Measurements from ENCODE around the gene TPMT. TPM values are rescaled to one million over a fixed set of nuclear protein-coding genes. Genes with fewer than 3 reads are reported as not detected.

Gene TPMT
- total RNA-seq, 1 experiment from 2014 or later = 10.5 TPM

DNA sequence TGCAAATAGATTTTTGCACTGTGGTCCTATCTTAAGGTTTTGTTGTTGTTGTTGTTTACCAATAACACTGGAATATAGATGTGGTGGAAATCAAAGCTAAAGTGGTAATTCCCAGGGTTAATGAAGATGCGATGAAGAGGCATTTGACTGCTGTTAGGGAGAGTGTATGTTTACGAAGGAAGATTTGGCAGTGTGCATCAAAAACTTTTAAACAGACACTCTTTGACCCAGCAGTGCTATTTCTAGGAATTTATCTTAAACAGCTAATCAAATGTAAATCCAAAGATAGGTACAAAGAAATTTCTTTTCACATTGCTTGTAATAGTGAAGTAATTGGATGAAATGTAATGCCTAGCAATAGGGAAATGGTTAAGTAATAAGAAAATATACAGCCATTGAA, 34.3 kb upstream of the TPMT start:
- no peaks in the 10 kb centered on the region for H3K9me3 ChIP-seq (ENCODE audit: insufficient read depth, low read depth)
- no peak for TF ChIP-seq EZH2 (IDR thresholded peaks at IDR 0.05; ENCODE audit: low read depth)
- TF ChIP-seq, protein P1, sequence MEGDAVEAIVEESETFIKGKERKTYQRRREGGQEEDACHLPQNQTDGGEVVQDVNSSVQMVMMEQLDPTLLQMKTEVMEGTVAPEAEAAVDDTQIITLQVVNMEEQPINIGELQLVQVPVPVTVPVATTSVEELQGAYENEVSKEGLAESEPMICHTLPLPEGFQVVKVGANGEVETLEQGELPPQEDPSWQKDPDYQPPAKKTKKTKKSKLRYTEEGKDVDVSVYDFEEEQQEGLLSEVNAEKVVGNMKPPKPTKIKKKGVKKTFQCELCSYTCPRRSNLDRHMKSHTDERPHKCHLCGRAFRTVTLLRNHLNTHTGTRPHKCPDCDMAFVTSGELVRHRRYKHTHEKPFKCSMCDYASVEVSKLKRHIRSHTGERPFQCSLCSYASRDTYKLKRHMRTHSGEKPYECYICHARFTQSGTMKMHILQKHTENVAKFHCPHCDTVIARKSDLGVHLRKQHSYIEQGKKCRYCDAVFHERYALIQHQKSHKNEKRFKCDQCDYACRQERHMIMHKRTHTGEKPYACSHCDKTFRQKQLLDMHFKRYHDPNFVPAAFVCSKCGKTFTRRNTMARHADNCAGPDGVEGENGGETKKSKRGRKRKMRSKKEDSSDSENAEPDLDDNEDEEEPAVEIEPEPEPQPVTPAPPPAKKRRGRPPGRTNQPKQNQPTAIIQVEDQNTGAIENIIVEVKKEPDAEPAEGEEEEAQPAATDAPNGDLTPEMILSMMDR (conservative IDR thresholded peaks at IDR 0.05) = no peak
- H3K4me3 ChIP-seq = no peak overlapping the region
- ChIA-PET CTCF (no interaction called here), POLR2A (ENCODE audit: unreplicated experiment) (no interaction called here)
- no peaks in the 10 kb centered on the region for H3K36me3 ChIP-seq (ENCODE audit: low read depth)
- peaks cover 12% of the 10 kb centered on the region; the same call in 1 of the 2 replicates for H3F3A ChIP-seq (ENCODE audit: insufficient read depth, low read depth)
- no peaks in the 10 kb centered on the region for H3K79me2 ChIP-seq (ENCODE audit: low read depth)
- no peak overlapping the region for H3K27ac ChIP-seq
- peaks cover 23% of the 10 kb centered on the region for H3K4me1 ChIP-seq (replicated peaks; ENCODE audit: insufficient read depth)
- H4K20me1 ChIP-seq (ENCODE audit: insufficient read depth) = no peaks in the 10 kb centered on the region
- DNase-seq = no peak
- intact Hi-C loops (cut with micrococcal nuclease; ENCODE audit: unreplicated experiment) = no loop called here
- H3K27me3 ChIP-seq (ENCODE audit: insufficient read depth, low read depth) = no peaks in the 10 kb centered on the region
- H2AFZ ChIP-seq = no peak overlapping the region
- no peaks in the 10 kb centered on the region for H3K9me2 ChIP-seq (ENCODE audit: insufficient read depth)
- H3K4me2 ChIP-seq = no peak overlapping the region
- no TSS peak for BruUV-seq (replicated peaks)

DNA sequence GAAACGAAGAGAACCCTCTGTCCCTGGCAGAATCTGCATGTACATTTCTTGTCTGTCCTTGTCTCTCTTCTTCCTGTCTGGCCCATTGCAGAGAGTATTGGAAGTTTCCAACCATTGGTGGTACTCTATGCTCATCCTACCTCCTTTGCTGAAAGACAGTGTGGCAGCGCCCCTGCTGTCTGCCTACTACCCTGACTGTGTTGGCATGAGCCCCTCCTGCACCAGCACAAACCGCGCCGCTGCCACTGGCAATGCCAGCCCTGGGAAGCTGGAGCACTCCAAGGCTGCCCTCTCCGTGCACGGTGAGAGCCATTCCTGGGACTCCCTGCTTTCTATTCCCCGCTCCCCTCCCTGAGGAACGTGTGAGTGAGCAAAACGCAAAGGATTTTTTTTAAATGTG, 32.8 kb upstream of the TPMT start:
- Histone ChIP-seq H3K4me1 (replicated peaks; ENCODE audit: insufficient read depth) (peaks cover 23% of the 10 kb centered on the region), H3K9me2 (ENCODE audit: insufficient read depth) (no peaks in the 10 kb centered on the region), H2AFZ (no peak overlapping the region), H4K20me1 (ENCODE audit: insufficient read depth) (no peaks in the 10 kb centered on the region), H3K36me3 (ENCODE audit: low read depth) (no peaks in the 10 kb centered on the region), H3K4me2 (no peak overlapping the region), H3K79me2 (ENCODE audit: low read depth) (no peaks in the 10 kb centered on the region), H3K4me3 (no peak overlapping the region), H3K9me3 (ENCODE audit: insufficient read depth, low read depth) (no peaks in the 10 kb centered on the region), H3F3A (ENCODE audit: insufficient read depth, low read depth) (peaks cover 12% of the 10 kb centered on the region; the same call in 1 of the 2 replicates), H3K27me3 (ENCODE audit: insufficient read depth, low read depth) (no peaks in the 10 kb centered on the region), H3K27ac (no peak overlapping the region)
- BruUV-seq (replicated peaks) = no TSS peak
- intact Hi-C loops (cut with micrococcal nuclease; ENCODE audit: unreplicated experiment) = no loop called here
- no peak for DNase-seq
- TF ChIP-seq, protein P1 (conservative IDR thresholded peaks at IDR 0.05) = no peak
- no peak for TF ChIP-seq EZH2 (IDR thresholded peaks at IDR 0.05; ENCODE audit: low read depth)
- POLR2A ChIA-PET (ENCODE audit: unreplicated experiment) = no interaction called here
- CTCF ChIA-PET = no interaction called here

DNA sequence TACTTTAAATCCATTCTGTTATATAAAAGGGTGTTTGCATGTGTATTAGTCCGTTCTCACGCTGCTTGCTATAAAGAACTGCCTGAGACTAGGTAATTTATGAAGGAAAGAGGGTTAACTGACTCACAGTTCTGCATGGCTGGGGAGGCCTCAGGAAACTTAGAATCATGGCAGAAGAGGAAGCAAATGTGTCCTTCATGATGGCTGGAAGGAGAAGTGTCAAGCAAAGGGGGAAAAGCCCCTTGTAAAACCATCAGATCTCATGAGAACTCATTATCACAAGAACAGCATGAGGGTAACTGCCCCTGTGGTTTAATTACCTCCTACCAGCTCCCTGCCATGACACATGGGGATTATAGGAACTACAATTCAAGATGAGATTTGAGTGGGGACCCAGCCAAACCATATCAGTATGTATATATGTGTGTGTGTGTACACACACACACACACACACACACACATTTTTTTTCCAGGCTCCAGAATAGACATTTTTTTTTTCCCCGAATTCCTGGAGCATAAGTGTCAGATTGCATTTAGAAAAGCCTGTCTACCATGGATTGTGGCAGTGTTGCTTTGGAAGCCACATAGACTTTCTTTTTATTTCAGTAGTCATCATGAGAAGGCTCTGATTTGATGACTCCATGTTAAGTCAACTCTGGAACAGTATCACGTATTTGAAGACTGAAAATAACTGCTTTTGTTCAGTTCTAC, 31.8 kb upstream of the TPMT start:
- ChIA-PET CTCF (no interaction called here), POLR2A (ENCODE audit: unreplicated experiment) (no interaction called here)
- peaks cover 12% of the 10 kb centered on the region; the same call in 1 of the 2 replicates for H3F3A ChIP-seq (ENCODE audit: insufficient read depth, low read depth)
- peak overlapping the region; percentile 57 for H3K4me2 ChIP-seq
- H3K36me3 ChIP-seq (ENCODE audit: low read depth) = no peaks in the 10 kb centered on the region
- BruUV-seq (replicated peaks) = no TSS peak
- intact Hi-C loops (cut with micrococcal nuclease; ENCODE audit: unreplicated experiment) = no loop called here
- DNase-seq = no peak
- H3K27ac ChIP-seq = peak overlapping the region; percentile 63
- no peaks in the 10 kb centered on the region for H3K9me3 ChIP-seq (ENCODE audit: insufficient read depth, low read depth)
- TF ChIP-seq EZH2 (IDR thresholded peaks at IDR 0.05; ENCODE audit: low read depth) = no peak
- TF ChIP-seq, protein P1 (conservative IDR thresholded peaks at IDR 0.05) = no peak
- H3K4me1 ChIP-seq (replicated peaks; ENCODE audit: insufficient read depth) = peaks cover 23% of the 10 kb centered on the region
- no peaks in the 10 kb centered on the region for H3K79me2 ChIP-seq (ENCODE audit: low read depth)
- no peaks in the 10 kb centered on the region for H4K20me1 ChIP-seq (ENCODE audit: insufficient read depth)
- no peaks in the 10 kb centered on the region for H3K9me2 ChIP-seq (ENCODE audit: insufficient read depth)
- H3K27me3 ChIP-seq (ENCODE audit: insufficient read depth, low read depth) = no peaks in the 10 kb centered on the region
- no peak overlapping the region; the same call in 1 of the 2 replicates for H2AFZ ChIP-seq
- no peak overlapping the region for H3K4me3 ChIP-seq

All from PC-9 (cell line).